HG03457 (cell line): ENCODE results near the gene APOB.

Experiments
- ATAC-seq: cut with Tn5 transposase; IDR thresholded peaks from one replicate; pipeline ENCODE4 v1.9.1; 2021; ENCODE audit warnings: moderate number of reproducible peaks; ENCODE audit not compliant: unreplicated experiment

APOB gene

GRCh38 chr2:21043744-21044532 lies at the start of gene APOB:
Gene APOB (minus strand): TSS chr2:21044073. CDS start chr2:21043945, 128 bp downstream.
- no peak for ATAC-seq

- ATAC-seq, result no peak
These were observed 48.5 kb upstream of the APOB start for GRCh38 chr2:21092308-21092869.

GRCh38 chr2:21084401-21084800 lies 40.5 kb upstream of the APOB start:
- ATAC-seq, result no peak

- ATAC-seq, result no peak
These were observed 39.6 kb upstream of the APOB start for GRCh38 chr2:21083482-21083881.

- no peak for ATAC-seq
These were observed 34.4 kb upstream of the APOB start for GRCh38 chr2:21078296-21078695.

GRCh38 chr2:21072477-21073242 lies 28.8 kb upstream of the APOB start:
- no peak for ATAC-seq

- ATAC-seq, result no peak
These were observed 26.7 kb upstream of the APOB start for GRCh38 chr2:21070341-21071257.

- ATAC-seq, result no peak
These were observed 26.0 kb upstream of the APOB start for GRCh38 chr2:21069746-21070340.

- no peak for ATAC-seq
These were observed 24.1 kb upstream of the APOB start for GRCh38 chr2:21067859-21068537.

- no peak for ATAC-seq
These were observed 23.3 kb upstream of the APOB start for GRCh38 chr2:21067125-21067524.

GRCh38 chr2:21059885-21060610 lies 16.2 kb upstream of the APOB start:
- no peak for ATAC-seq

GRCh38 chr2:21057097-21057496 lies 13.2 kb upstream of the APOB start:
- no peak for ATAC-seq

GRCh38 chr2:21055879-21056790 lies 12.3 kb upstream of the APOB start:
- no peak for ATAC-seq

GRCh38 chr2:21055451-21055850 lies 11.6 kb upstream of the APOB start:
- ATAC-seq, result no peak

- ATAC-seq, result no peak
These were observed 10.1 kb upstream of the APOB start for GRCh38 chr2:21054011-21054410.

GRCh38 chr2:21052044-21052443 lies 8.2 kb upstream of the APOB start:
- ATAC-seq, result no peak

- no peak for ATAC-seq
These were observed 6.3 kb upstream of the APOB start for GRCh38 chr2:21050164-21050563.
